NCI-H1694 (cell line): Measurements from ENCODE around the gene MYOCOS.
"Not testable (repeated sequence)": the region's sequence is repeated elsewhere in the genome, so short reads cannot be mapped to it uniquely, and the experiment has no call there.

ENCODE experiments used
- DNase-seq: peaks from one replicate; lab custom pipeline; 2025; lab: John Stamatoyannopoulos, UW

The MYOCOS gene

GRCh38 chr1:171625225-171625624, 3.2 kb downstream of the MYOCOS start:
- no peak for DNase-seq

DNA sequence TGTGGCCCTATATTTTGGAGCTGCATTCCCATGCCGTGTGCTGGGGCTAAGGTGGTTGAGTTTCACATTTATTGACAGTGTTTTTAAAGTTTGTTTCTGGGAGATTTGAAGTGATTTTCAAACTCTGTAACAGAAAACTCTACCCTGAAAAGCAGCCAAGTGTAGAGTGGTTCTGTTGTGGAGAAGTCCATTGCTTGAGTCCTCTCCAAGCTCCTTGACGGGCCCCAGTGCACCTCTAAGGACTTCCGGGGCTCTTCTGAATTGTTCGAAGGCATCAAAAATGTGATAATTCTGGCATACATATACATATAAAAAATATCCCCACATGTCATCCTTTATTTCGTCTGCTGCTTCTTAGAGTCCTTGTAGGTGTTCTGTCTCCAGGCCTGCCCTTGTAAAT, 5.0 kb downstream of the MYOCOS start:
- no peak for DNase-seq

DNA sequence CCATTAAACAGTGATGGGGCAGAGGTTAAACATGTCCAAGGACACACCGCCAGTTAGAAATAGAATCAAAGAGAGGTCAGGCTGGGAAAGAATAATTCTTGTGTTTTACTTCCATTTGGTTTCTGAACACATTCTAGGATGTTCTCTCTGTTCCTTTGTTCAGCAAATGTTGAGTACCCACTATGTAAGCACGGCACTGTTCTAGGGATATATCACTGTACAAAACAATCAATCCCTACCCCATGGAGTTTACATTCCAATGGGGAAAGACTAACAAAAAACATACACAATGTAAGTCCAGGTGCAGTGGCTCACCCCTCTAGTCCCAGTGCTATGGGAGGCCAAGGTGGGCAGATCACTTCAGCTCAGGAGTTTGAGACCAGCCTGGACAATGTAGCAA, 6.2 kb downstream of the MYOCOS start:
- DNase-seq = no peak

DNA sequence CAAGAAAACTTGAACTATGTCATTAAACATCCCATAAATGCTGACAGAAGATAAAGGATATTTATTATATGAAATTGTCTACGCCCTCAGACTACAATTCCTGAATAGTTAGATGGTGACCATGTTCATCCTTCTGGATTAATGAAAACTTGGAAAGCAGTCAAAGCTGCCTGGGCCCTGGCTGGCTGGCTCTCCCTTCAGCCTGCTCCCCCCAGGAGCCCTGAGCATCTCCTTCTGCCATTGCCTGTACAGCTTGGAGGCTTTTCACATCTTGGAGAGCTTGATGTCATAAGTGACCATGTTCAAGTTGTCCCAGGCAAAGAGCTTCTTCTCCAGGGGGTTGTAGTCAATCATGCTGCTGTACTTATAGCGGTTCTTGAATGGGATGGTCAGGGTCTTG, 13.6 kb downstream of the MYOCOS start:
- DNase-seq = no peak

DNA sequence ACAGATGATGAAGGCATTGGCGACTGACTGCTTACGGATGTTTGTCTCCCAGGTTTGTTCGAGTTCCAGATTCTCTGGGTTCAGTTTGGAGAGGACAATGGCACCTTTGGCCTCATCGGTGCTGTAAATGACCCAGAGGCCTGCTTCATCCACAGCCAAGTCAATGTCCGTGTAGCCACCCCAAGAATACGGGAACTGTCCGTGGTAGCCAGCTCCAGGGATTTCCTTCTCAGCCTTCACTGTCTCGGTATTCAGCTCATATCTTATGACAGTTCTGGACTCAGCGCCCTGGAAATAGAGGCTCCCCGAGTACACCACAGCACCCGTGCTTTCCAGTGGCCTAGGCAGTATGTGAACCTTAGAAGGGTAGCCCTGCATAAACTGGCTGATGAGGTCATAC, 14.1 kb downstream of the MYOCOS start:
- DNase-seq = no peak

DNA sequence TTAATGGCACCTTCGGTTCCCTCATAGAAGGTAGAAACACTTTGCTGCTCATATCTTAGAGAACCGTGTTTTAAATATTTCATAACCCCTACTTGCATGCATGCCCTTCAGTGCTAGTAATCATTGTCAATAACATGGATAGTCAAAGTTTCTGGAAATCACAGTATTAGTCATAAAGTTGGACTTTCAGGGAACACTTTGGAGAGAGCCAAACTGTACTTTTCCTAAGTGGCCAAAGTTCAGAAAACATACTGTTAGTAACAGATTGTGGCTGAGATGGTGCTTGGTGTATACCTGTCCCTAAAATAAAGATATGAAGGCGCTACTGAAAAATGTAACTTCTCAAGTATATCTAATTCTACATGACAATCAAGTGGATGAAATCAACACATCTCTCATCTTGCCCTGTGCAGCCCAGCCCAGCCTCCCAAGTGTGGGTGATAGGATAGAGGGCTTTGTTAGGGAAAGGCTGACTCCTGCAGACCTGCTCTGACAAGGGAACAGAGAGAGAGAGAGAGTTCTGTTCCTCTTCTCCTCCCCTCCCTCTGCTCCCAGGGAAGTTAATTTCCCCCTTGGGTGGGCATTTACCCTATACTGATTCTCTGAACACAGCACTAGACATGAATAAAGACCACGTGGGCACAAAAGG, 16.0 kb downstream of the MYOCOS start:
- no peak for DNase-seq

- DNase-seq = no peak
These were observed 18.2 kb downstream of the MYOCOS start for GRCh38 chr1:171640225-171640624.

DNA sequence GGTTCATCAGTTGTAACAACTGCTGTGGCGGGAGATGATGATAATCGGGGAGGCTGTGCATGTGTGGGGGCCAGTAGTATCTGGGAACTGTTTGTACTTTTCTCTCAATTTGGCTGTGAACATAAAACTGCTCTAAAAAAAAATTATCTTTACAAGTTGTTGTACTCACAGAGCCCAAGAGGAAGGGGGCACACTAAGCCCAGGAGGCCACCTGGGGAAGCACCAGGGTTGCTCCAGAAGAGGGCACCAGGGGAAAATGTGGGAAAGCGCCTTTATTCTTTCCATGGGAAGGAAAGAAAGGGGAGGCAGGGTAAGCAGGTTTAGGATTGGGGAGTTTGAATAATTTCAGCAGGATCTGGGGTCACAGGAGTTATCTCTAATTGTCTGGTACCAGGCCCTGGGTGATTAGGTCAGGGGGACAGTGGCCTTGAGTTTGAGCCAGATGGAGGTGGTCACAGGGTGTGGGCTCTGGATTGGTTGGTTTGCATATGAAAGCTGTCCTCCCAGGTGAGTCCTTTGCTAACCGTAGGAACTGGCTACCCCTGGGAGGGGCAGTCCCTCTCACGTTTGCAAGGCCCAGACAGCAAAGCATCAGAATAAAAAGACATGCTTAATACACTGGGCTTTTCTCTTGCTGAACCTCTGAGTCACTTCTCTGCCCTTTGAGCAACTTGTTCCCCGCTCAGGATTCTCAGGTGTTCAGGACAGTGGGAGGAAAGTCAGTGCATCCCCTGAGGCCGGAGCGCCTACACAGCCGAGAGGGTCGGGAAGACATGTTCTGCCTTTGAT, 19.2 kb downstream of the MYOCOS start:
- no peak for DNase-seq

DNA sequence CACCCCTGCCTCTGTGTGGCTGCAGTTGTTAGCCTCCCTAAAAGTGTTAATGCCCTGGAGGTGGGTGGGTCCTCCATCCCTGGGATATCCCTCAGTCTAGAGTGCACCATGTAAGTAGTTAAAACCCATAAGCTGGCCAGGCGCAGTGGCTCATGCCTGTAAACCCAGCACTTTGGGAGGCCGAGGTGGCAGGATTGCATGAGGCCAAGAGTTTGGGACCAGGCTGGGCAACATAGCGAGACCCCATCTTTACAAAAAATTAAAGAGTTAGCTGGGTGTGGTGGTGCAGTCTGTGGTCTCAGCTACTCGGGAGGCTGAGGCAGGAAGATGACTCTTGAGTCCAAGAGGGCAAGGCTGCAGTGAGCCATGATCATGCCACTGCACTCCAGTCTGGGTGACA, 20.2 kb downstream of the MYOCOS start:
- DNase-seq = no peak

DNA sequence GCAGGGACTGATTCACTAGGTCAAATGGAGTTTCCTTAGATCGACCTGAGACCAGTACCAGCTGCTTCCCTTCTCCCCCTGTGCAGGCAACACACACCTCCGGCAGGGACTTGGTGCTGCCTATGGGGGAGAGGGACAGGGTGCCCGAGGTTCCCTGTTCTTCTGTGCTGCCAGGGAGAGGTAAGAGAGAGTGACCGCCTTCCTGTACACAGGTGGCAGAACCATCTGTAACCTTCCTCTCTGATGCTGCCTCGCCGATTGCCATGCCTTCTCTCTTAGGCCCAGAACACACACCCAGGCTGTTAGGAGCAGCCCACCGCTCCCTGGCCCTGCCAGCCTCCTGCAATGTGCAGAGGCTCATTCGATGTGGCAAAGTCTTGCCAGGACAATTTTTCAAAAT, 21.1 kb downstream of the MYOCOS start:
- DNase-seq = no peak

- DNase-seq = peak; percentile 99
These were observed 22.9 kb downstream of the MYOCOS start for GRCh38 chr1:171644805-171645483.

GRCh38 chr1:171645553-171646248, 23.7 kb downstream of the MYOCOS start:
- DNase-seq = peak; percentile 85

DNA sequence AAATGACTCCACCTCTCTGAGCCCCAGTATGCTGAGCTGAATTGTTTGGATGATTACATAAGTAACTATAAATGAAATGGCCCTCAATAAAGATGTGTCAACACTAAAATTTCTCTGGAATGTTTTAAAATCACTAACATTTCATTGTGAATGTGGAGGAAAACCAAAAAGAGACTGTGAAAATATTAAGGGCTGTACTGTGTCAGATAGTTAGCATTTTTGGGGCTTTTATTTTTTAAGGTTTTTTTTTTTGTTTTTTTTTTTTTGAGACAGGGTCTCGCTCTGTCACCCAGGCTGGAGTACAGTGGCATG, 24.2 kb downstream of the MYOCOS start:
- no peak for DNase-seq

- DNase-seq = no peak
These were observed 30.3 kb downstream of the MYOCOS start, which contains the start of gene MYOC for GRCh38 chr1:171652234-171652822. Gene MYOC, minus strand, starts transcription at chr1:171652688. Its CDS starts 77 bp downstream, at chr1:171652611.

GRCh38 chr1:171653796-171654195, 31.8 kb downstream of the MYOCOS start:
- DNase-seq = no peak

- no peak for DNase-seq
These were observed 32.3 kb downstream of the MYOCOS start for GRCh38 chr1:171654201-171654941.

DNA sequence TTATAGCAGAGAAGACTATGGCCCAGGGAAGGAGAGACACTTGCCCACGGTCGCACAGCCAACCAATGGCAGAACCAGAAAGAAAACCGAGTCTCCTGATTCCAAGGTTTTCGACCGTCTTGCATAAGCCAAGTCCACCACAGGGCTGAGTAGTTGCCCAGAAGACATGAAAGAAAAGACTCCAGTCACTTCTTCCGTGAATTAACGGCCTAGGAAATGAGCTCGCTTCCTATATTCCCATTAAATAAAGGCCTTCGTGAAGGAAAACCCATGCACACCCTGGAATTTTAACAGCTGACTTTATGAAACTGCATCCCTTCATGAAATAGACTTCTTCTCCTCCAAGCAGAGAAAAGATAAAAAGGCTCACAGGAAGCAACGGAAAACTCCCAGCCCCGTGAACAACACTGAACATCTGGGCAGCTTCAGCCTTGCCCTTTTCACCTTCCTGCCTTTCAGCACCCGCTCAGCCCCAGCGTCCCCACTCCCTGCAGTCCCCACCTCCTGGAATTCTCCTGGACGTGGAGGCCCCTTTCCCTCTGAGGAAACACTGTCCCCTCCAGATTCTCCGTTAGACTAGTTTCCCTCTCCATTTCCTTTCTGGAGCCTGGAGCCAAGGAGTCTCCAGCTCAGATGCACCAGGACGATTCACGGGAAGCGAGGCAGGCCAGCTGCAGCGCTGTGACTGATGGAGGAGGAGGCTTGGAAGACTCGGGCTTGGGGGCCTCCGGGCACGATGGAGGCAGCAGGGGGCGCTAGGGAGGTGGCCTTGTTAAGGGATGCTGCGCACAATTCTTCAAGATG, 33.1 kb downstream of the MYOCOS start:
- no peak for DNase-seq

- DNase-seq = no peak
These were observed 33.7 kb downstream of the MYOCOS start for GRCh38 chr1:171655746-171656116.

- DNase-seq = not testable (repeated sequence)
These were observed 34.2 kb downstream of the MYOCOS start for GRCh38 chr1:171656206-171656605.

GRCh38 chr1:171661076-171661650, 39.1 kb downstream of the MYOCOS start:
- DNase-seq = no peak
